Measurements from ENCODE around the gene HSPA4L.

HSPA4L gene

DNA sequence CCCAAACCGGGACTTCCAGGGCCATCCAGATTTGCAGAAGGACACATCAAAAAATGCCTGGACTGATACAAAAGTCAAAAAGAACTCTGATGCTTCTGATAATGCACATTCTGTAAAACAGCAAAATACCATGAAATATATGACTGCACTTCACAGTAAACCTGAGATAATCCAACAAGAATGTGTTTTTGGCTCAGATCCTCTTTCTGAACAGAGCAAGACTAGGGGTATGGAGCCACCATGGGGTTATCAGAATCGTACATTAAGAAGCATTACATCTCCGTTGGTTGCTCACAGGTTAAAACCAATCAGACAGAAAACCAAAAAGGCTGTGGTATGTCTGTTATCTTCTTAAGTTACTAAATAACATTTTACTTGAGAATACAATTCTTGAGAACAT, 107.8 kb downstream of the HSPA4L start:
- ATAC-seq, result peak; percentile 76
- TF ChIP-seq ZFP30 (CRISPR knock-in tag; IDR thresholded peaks at IDR 0.05) (no peak), ZNF8 (CRISPR knock-in tag; IDR thresholded peaks at IDR 0.05) (no peak), ESRRG (CRISPR knock-in tag; IDR thresholded peaks at IDR 0.05) (no peak), ARNTL (CRISPR knock-in tag; IDR thresholded peaks at IDR 0.05; ENCODE audit: borderline replicate concordance, low read depth) (no peak), ISL1 (CRISPR knock-in tag; IDR thresholded peaks at IDR 0.05) (peak; percentile 40; the same call in 1 of the 2 replicates), ZNF565 (CRISPR knock-in tag; conservative IDR thresholded peaks at IDR 0.05; ENCODE audit: low read depth) (no peak), BACH2 (CRISPR knock-in tag; IDR thresholded peaks at IDR 0.05; ENCODE audit: borderline replicate concordance) (no peak)
- TF ChIP-seq, protein P1, sequence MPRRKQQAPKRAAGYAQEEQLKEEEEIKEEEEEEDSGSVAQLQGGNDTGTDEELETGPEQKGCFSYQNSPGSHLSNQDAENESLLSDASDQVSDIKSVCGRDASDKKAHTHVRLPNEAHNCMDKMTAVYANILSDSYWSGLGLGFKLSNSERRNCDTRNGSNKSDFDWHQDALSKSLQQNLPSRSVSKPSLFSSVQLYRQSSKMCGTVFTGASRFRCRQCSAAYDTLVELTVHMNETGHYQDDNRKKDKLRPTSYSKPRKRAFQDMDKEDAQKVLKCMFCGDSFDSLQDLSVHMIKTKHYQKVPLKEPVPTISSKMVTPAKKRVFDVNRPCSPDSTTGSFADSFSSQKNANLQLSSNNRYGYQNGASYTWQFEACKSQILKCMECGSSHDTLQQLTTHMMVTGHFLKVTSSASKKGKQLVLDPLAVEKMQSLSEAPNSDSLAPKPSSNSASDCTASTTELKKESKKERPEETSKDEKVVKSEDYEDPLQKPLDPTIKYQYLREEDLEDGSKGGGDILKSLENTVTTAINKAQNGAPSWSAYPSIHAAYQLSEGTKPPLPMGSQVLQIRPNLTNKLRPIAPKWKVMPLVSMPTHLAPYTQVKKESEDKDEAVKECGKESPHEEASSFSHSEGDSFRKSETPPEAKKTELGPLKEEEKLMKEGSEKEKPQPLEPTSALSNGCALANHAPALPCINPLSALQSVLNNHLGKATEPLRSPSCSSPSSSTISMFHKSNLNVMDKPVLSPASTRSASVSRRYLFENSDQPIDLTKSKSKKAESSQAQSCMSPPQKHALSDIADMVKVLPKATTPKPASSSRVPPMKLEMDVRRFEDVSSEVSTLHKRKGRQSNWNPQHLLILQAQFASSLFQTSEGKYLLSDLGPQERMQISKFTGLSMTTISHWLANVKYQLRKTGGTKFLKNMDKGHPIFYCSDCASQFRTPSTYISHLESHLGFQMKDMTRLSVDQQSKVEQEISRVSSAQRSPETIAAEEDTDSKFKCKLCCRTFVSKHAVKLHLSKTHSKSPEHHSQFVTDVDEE (CRISPR knock-in tag; IDR thresholded peaks at IDR 0.05), result no peak

All from SK-N-SH treated with all-trans-retinoic acid at 6 μM for 48 hours (cell line).